ENCODE data around the gene RINL.

The RINL gene

GRCh38 chr19:38868551-38868950 lies 9.5 kb downstream of the RINL start:
- no peak for TF ChIP-seq MAX (IDR thresholded peaks at IDR 0.05)

GRCh38 chr19:38867171-38867780 lies 10.8 kb downstream of the RINL start:
- TF ChIP-seq EP300 (IDR thresholded peaks at IDR 0.05; ENCODE audit: borderline replicate concordance) (no peak), EGR1 (IDR thresholded peaks at IDR 0.05) (no peak), CREB1 (IDR thresholded peaks at IDR 0.05; ENCODE audit: low read depth) (no peak), YY1 (IDR thresholded peaks at IDR 0.05; ENCODE audit: low read depth) (no peak), NFIC (IDR thresholded peaks at IDR 0.05) (no peak), RAD21 (IDR thresholded peaks at IDR 0.05; ENCODE audit: low read depth) (no peak), FOXM1 (IDR thresholded peaks at IDR 0.05; ENCODE audit: borderline replicate concordance, low read depth) (no peak), ZBTB7A (IDR thresholded peaks at IDR 0.05; ENCODE audit: low read depth) (no peak), TEAD4 (IDR thresholded peaks at IDR 0.05) (no peak), TAF1 (IDR thresholded peaks at IDR 0.05; ENCODE audit: low read depth) (no peak), REST (IDR thresholded peaks at IDR 0.05; ENCODE audit: low read depth) (no peak), USF1 (IDR thresholded peaks at IDR 0.05) (no peak), TCF12 (IDR thresholded peaks at IDR 0.05; ENCODE audit: low read depth) (no peak), MAX (IDR thresholded peaks at IDR 0.05) (no peak), CEBPB (IDR thresholded peaks at IDR 0.05) (no peak)

GRCh38 chr19:38862321-38863059 lies 15.6 kb downstream of the RINL start:
- no peak for TF ChIP-seq ZBTB7A (IDR thresholded peaks at IDR 0.05; ENCODE audit: low read depth)
- peak; percentile 67; the same call in 1 of the 2 replicates for TF ChIP-seq TCF12 (IDR thresholded peaks at IDR 0.05; ENCODE audit: low read depth)
- no peak for TF ChIP-seq EGR1 (IDR thresholded peaks at IDR 0.05)
- TF ChIP-seq TEAD4 (IDR thresholded peaks at IDR 0.05) = no peak
- no peak for TF ChIP-seq FOXM1 (IDR thresholded peaks at IDR 0.05; ENCODE audit: borderline replicate concordance, low read depth)
- TF ChIP-seq CEBPB (IDR thresholded peaks at IDR 0.05) = 0 out of 2 replicates have a peak, but pooled peaks have one; percentile 43
- TF ChIP-seq MAX (IDR thresholded peaks at IDR 0.05) = peak; percentile 66; the same call in 1 of the 2 replicates
- TF ChIP-seq CREB1 (IDR thresholded peaks at IDR 0.05; ENCODE audit: low read depth) = no peak
- TF ChIP-seq TAF1 (IDR thresholded peaks at IDR 0.05; ENCODE audit: low read depth) = no peak
- TF ChIP-seq RAD21 (IDR thresholded peaks at IDR 0.05; ENCODE audit: low read depth) = no peak
- peak; percentile 66; the same call in 1 of the 2 replicates for TF ChIP-seq NFIC (IDR thresholded peaks at IDR 0.05)
- TF ChIP-seq REST (IDR thresholded peaks at IDR 0.05; ENCODE audit: low read depth) = no peak
- TF ChIP-seq YY1 (IDR thresholded peaks at IDR 0.05; ENCODE audit: low read depth) = no peak
- TF ChIP-seq USF1 (IDR thresholded peaks at IDR 0.05) = no peak
- TF ChIP-seq EP300 (IDR thresholded peaks at IDR 0.05; ENCODE audit: borderline replicate concordance) = peak; percentile 28; the same call in 1 of the 2 replicates

- TF ChIP-seq TEAD4 (IDR thresholded peaks at IDR 0.05) (no peak), TAF1 (IDR thresholded peaks at IDR 0.05; ENCODE audit: low read depth) (no peak), FOXM1 (IDR thresholded peaks at IDR 0.05; ENCODE audit: borderline replicate concordance, low read depth) (no peak), YY1 (IDR thresholded peaks at IDR 0.05; ENCODE audit: low read depth) (no peak), CREB1 (IDR thresholded peaks at IDR 0.05; ENCODE audit: low read depth) (no peak), CEBPB (IDR thresholded peaks at IDR 0.05) (no peak), REST (IDR thresholded peaks at IDR 0.05; ENCODE audit: low read depth) (no peak), NFIC (IDR thresholded peaks at IDR 0.05) (no peak), USF1 (IDR thresholded peaks at IDR 0.05) (no peak)
These were observed 16.7 kb downstream of the RINL start for GRCh38 chr19:38861368-38861767.

All from Ishikawa (cell line).